ENCODE data around the gene RND3. TPM values are rescaled to one million over a fixed set of nuclear protein-coding genes. Genes with fewer than 3 reads are reported as not detected.

The RND3 gene
- total and polyA plus RNA-seq, 8 donors = 10.3 to 58.2 (median 27.1) TPM

GRCh38 chr2:150517951-150518680 lies 30.6 kb upstream of the RND3 start:
- intact Hi-C loops (cut with DNase I; ENCODE audit: low total_unique reads) = no loop called here
- H3K36me3 ChIP-seq = no peaks in the 10 kb centered on the region
- no peak overlapping the region for H3K4me3 ChIP-seq
- no peak overlapping the region for H3K27ac ChIP-seq
- TF ChIP-seq POLR2AphosphoS5 (IDR thresholded peaks at IDR 0.05) (no peak), EP300 (IDR thresholded peaks at IDR 0.05) (no peak), CTCF (IDR thresholded peaks at IDR 0.05) (no peak), POLR2A (IDR thresholded peaks at IDR 0.05) (no peak)
- 60 to 74% (median 66%) methylated on average over 5 of the region's 5 CpGs for WGBS, 5 donors
- H3K27me3 ChIP-seq = no peaks in the 10 kb centered on the region
- peaks cover 0 to 6% (median 0%) of the 10 kb centered on the region in 4 donors for H3K4me1 ChIP-seq
- no peak for DNase-seq
- H3K9me3 ChIP-seq = no peaks in the 10 kb centered on the region

GRCh38 chr2:150513647-150514046 lies 26.2 kb upstream of the RND3 start:
- no peak overlapping the region for H3K4me3 ChIP-seq
- TF ChIP-seq EP300 (IDR thresholded peaks at IDR 0.05) = no peak
- H3K27me3 ChIP-seq = no peaks in the 10 kb centered on the region
- no peak for DNase-seq
- intact Hi-C loops (cut with DNase I; ENCODE audit: low total_unique reads) = no loop called here
- no peaks in the 10 kb centered on the region for H3K36me3 ChIP-seq
- H3K4me1 ChIP-seq = no peaks in the 10 kb centered on the region
- H3K9me3 ChIP-seq = no peaks in the 10 kb centered on the region
- H3K27ac ChIP-seq = no peak overlapping the region

GRCh38 chr2:150508497-150509137 lies 21.1 kb upstream of the RND3 start:
- Histone ChIP-seq H3K27me3 (no peaks in the 10 kb centered on the region), H3K9me3 (no peaks in the 10 kb centered on the region), H3K36me3 (no peaks in the 10 kb centered on the region), H3K27ac (no peak overlapping the region), H3K4me3 (no peak overlapping the region), H3K4me1 (no peaks in the 10 kb centered on the region)
- intact Hi-C loops (cut with DNase I; ENCODE audit: low total_unique reads) = no loop called here
- TF ChIP-seq POLR2AphosphoS5 (IDR thresholded peaks at IDR 0.05) = no peak
- no peak for TF ChIP-seq CTCF (IDR thresholded peaks at IDR 0.05)
- TF ChIP-seq POLR2A (IDR thresholded peaks at IDR 0.05) = no peak
- WGBS, 5 donors = 30 to 42% (median 34%) methylated on average over 2 of the region's 2 CpGs
- DNase-seq = no peak

- no peaks in the 10 kb centered on the region for H3K4me1 ChIP-seq
- H3K27ac ChIP-seq = no peak overlapping the region
- intact Hi-C loops (cut with DNase I; ENCODE audit: low total_unique reads) = no loop called here
- no peaks in the 10 kb centered on the region for H3K27me3 ChIP-seq
- no peaks in the 10 kb centered on the region for H3K36me3 ChIP-seq
- no peaks in the 10 kb centered on the region for H3K9me3 ChIP-seq
- H3K4me3 ChIP-seq = no peak overlapping the region
- WGBS, 5 donors = 57 to 84% (median 73%) methylated on average over 1 of the region's 1 CpG
- no peak for DNase-seq
- TF ChIP-seq POLR2AphosphoS5 (IDR thresholded peaks at IDR 0.05) = no peak
- no peak for TF ChIP-seq POLR2A (IDR thresholded peaks at IDR 0.05)
- TF ChIP-seq EP300 (IDR thresholded peaks at IDR 0.05) = no peak
- TF ChIP-seq CTCF (IDR thresholded peaks at IDR 0.05) = no peak
Observed at GRCh38 chr2:150507071-150507470, 19.6 kb upstream of the RND3 start.

- H3K9me3 ChIP-seq = no peaks in the 10 kb centered on the region
- H3K27me3 ChIP-seq = no peaks in the 10 kb centered on the region
- no peak overlapping the region for H3K4me3 ChIP-seq
- no peaks in the 10 kb centered on the region for H3K4me1 ChIP-seq
- intact Hi-C loops (cut with DNase I; ENCODE audit: low total_unique reads) = no loop called here
- DNase-seq = no peak
- no peaks in the 10 kb centered on the region for H3K36me3 ChIP-seq
- H3K27ac ChIP-seq = no peak overlapping the region
- TF ChIP-seq EP300 (IDR thresholded peaks at IDR 0.05) (no peak), POLR2A (IDR thresholded peaks at IDR 0.05) (no peak), CTCF (IDR thresholded peaks at IDR 0.05) (no peak), POLR2AphosphoS5 (IDR thresholded peaks at IDR 0.05) (no peak)
Observed at GRCh38 chr2:150505178-150505577, 17.7 kb upstream of the RND3 start.
